NCI-H1105 (cell line): ENCODE measurements around the gene PPP2R3A.
"Not testable (repeated sequence)": the region's sequence is repeated elsewhere in the genome, so short reads cannot be mapped to it uniquely, and the experiment has no call there.

Experiments used
- DNase-seq: peaks from one replicate; lab custom pipeline; 2025; lab: John Stamatoyannopoulos, UW

The PPP2R3A gene

DNA sequence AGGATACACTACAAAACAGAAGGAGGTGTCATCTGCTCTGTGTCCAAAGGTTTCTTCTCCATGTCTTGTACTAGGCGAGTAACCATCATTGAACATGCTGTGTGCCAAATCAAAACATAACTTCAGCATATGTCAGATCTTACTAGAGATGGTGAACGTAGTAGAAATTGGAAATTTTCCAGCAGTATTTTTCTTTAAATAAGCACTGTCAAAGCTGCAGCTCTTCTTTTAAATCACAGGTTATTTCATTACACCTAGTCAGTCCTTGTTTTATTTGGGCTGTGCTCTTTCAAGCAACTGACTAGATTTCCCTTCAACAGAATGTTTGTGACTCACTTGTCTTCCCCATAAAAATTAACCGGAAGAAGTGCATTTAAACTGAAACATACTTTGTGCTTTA, 184.1 kb downstream of the PPP2R3A start:
- DNase-seq, result no peak

DNA sequence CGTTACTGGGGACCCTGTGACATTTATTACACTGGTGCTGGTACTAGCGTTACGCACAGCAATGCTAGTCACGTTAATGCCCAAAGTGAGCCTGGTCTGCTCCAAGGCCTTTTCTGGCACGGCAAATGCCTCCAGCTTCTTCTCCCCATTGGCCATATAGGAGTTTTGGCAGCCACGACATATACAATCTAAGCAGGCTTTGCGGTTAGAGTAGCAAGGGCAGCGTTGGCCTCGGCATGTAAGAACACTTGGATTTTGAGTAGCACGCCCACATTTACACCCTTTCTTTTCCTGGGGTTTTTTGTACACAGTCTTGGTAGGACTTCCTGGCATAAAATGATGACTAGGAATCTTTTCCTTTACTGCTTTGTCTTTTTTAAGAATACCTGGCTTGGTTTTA, 185.7 kb downstream of the PPP2R3A start:
- no peak for DNase-seq

GRCh38 chr3:136152176-136152843, 186.8 kb downstream of the PPP2R3A start:
- DNase-seq, result no peak

- DNase-seq, result no peak
Measured at GRCh38 chr3:136152963-136153362, 187.4 kb downstream of the PPP2R3A start.

DNA sequence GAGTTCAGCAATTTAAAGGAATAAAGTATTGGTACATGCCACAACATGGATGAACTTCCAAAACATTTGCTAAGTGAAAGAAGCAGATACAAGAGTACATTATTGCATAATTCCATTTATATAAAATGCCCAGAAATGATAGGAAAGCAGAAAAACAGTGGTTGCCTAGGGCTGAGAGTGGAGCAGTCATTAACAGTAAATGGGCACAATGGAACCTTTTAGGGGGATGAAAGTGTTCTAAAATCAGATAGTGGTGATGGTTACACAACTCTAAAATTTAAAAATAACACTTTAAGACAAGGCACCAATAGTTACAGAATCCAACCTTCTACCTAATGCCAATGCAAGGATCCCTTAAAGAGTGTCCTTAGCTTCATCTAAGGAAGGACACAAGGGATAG, 196.0 kb downstream of the PPP2R3A start:
- DNase-seq, result no peak

DNA sequence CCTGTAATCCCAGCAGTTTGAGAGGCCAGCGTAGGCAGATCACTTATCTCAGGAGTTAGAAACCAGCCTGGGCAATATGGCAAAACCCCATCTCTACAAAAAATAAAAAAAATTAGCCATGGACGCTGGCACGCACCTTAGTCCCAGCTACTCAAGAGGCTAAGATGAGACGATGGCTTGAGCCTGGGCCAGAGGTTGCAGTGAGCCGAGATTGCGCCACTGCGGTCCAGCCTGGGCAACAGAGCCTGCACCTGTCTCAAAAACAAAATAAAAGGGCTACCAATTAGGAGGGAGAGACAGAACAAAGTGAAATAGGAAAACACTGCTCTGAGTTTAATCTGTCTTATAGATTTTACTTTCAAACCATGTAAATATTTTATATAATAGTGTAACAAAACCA, 196.8 kb downstream of the PPP2R3A start:
- DNase-seq, result no peak

DNA sequence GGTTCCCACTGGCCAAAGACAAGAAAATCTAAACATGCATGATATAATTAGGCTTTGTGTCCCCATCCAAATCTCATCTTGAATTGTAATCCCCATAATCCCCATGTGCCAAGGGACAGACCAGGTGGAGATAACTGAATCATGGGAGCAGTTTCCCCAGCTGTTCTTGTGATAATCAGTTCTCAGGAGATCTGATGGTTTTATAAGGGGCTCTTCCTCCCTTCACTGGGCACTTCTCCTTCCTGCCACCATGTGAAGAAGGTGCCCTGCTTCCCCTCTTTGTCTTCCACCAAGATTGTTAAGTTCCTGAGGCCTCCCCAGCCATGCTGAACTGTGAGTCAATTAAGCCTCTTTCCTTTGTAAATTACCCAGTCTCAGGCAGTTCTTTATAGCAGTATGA, 198.1 kb downstream of the PPP2R3A start:
- not testable (repeated sequence) for DNase-seq

DNA sequence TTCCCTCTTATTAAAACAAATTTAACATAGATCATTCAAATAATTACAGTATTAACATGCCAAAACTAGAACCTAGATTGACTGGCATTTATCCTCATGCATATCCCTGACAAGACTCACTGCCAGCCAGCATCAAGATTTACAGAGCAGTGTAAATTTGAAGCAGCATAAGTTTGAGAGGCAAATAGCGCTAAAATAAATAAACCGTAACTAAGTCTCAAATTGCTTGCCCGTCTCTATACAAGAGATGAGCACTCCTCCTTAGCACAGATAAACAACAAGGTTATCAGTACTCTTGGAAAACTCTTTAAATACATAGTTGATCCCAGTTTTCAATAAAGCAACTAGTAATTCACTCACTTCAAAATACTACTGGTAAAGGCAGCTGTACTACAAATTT, 201.0 kb downstream of the PPP2R3A start:
- peak; percentile 17 for DNase-seq

- DNase-seq, result not testable (repeated sequence)
Measured at GRCh38 chr3:136168236-136168635, 202.7 kb downstream of the PPP2R3A start.

GRCh38 chr3:136171097-136171542, 205.6 kb downstream of the PPP2R3A start:
- DNase-seq, result no peak

- DNase-seq, result no peak
Measured at GRCh38 chr3:136173939-136174490, 208.5 kb downstream of the PPP2R3A start.

DNA sequence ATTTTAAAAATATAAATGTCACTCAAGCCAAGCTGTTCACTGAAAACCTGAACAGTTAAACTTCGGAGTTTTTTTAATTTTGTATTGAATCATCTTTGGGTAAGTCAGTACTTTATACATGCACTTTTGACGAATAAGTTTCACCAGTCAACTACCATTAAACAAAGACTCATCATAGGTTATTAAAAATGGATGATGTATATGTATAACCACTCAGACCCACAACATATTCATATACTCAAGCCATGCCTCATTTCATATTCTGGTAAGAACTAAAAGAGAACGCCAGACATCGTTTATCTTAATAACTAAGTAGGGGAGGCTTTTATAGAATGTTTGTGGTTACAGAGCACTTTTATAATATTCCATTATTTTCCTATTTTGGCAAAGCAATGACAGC, 212.3 kb downstream of the PPP2R3A start:
- DNase-seq, result no peak

- no peak for DNase-seq
Measured at GRCh38 chr3:136181741-136182140, 216.2 kb downstream of the PPP2R3A start.

DNA sequence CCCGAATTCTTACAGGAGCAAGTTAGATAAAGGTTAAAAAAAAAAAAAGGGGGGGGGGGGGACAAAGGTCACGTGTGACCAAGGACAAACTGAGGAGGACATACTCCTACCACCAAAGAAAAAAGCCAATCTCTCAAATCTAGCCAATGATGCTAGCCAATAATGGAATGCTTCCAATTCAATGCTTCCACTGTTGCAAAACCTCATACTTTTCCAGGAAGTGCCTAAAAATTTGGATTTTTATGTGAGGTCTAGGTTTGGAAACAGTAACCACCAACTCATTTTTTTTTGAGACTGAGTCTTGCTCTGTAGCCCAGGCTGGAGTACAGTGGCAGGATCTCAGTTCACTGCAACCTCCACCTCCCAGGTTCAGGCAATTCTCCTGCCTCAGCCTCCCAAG, 219.2 kb downstream of the PPP2R3A start:
- DNase-seq, result no peak

DNA sequence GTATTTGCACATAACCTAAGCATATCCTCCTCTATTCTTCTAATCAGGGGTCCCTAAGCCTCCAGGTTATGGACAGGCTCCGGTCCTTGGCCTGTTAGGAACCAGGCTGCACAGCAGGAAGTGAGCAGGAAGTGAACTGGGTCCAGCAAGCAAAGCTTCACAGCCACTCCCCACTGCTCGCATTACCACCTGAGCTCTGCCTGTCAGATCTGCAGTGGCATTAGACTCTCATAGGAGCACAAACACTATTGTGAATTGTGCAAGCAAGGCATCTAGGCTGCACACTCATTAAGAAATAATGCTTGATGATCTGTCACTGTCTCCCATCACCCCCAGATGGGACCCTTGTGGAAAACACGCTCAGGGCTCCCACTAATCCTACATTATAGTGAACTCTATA, 220.8 kb downstream of the PPP2R3A start:
- DNase-seq, result no peak

DNA sequence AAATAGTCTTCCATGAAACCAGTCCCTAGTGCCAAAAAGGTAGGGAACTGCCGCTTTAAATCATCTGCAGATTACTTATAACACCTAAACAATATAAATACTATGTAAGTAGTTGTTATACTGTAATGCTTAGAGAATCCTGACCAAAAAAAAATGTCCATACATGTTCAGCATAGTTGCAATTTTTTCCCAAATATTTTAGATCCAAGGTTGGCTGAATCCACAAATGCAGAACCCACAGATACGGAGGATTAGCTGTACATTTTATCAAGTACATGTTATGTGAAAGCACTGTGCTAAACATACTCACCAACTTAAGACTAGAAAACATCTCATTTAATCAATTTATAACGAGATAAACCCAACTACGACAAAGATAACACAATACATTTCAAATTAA, 221.3 kb downstream of the PPP2R3A start:
- no peak for DNase-seq

- DNase-seq, result no peak
Measured at GRCh38 chr3:136187868-136188267, 222.3 kb downstream of the PPP2R3A start.

DNA sequence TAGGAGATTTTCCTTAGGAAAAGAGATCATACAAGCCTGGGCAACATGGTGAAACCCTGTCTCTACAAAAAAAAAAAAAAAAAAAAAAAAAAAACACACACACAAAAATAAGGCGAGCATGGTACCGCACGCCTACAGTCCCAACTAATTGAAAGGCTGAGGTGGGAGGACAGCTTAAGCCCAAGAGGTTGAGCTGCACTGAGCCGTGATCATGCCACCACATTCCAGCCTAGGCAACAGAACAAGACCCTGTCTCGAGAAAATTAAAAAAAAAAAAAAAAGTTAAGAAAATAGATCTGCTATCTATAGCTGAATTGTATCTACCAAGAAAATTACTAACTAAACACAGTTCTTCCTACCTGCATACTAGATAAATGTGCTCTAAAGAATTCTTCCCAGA, 223.5 kb downstream of the PPP2R3A start:
- DNase-seq, result no peak

- no peak for DNase-seq
Measured at GRCh38 chr3:136189859-136190617, 224.5 kb downstream of the PPP2R3A start.

DNA sequence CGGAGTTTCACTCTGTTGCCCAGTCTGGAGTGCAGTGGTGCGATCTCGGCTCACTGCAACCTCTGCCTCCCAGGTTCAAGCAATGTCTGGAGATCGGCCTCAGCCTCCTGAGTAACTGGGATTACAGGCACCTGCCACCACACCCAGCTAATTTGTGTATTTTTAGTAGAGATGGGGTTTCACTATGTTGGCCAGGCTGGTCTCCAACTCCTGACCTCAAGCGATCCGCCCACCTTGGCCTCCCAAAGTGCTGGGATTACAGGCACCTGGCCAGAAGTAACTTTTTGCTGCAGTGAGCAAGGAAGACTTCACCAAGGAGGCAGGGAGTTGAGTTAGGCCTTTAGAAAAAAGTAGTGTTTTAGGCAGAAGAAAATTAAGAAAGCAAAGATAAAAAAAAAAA, 226.7 kb downstream of the PPP2R3A start:
- DNase-seq, result not testable (repeated sequence)

DNA sequence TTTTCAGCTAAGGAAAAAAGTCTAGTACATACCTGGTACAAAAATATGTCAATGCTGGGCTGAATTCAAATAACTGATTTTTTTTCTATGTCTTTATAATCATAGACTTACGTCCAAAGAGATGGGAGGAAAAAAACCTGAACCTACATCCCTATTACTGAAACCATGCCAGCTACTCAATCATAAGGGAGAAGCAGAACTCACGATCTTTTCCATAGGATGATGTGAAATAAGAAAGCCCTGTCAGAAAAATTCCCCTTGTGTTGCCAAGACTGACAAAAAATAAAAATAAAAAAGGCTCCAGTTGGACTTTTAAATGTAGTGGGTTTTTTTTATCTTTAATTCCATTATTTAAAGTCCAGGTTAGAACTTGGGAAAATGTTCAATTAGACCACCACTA, 227.3 kb downstream of the PPP2R3A start:
- peak; percentile 30 for DNase-seq

- DNase-seq, result no peak
Measured at GRCh38 chr3:136193278-136194054, 227.9 kb downstream of the PPP2R3A start.
